ENCODE results near the gene DDX10. TPM values are rescaled to one million over a fixed set of nuclear protein-coding genes. Genes with fewer than 3 reads are reported as not detected.
A peak's percentile ranks its signal among the peaks of the same experiment; 100 is the strongest.

Gene DDX10
- polyA plus RNA-seq, 1 of the 3 experiments (the other 2 are of a cell fraction): 35.8 TPM

- TF ChIP-seq MAX (IDR thresholded peaks at IDR 0.05; ENCODE audit: low read depth) (no peak), PBX3 (IDR thresholded peaks at IDR 0.05) (no peak), SIN3A (IDR thresholded peaks at IDR 0.05; ENCODE audit: borderline replicate concordance, low read depth, low read length) (no peak), FOXJ3 (CRISPR knock-in tag; IDR thresholded peaks at IDR 0.05) (no peak), NRF1 (IDR thresholded peaks at IDR 0.05; ENCODE audit: low read depth, low read length) (no peak), TAF1 (IDR thresholded peaks at IDR 0.05; ENCODE audit: borderline replicate concordance, low read depth, low read length) (no peak), EP300 (IDR thresholded peaks at IDR 0.05; ENCODE audit: borderline replicate concordance in 1 of 2, low read depth in 1 of 2, low read length in 1 of 2) (no peak), ELF1 (IDR thresholded peaks at IDR 0.05) (no peak), FOSL2 (IDR thresholded peaks at IDR 0.05; ENCODE audit: borderline replicate concordance, low read depth) (no peak), TEAD4 (IDR thresholded peaks at IDR 0.05; ENCODE audit: borderline replicate concordance, insufficient read depth) (no peak)
Measured at GRCh38 chr11:108886005-108886659, 221.3 kb downstream of the DDX10 start (continued).

- H2AFZ ChIP-seq (ENCODE audit: low read depth): no peak overlapping the region
- no peaks in the 10 kb centered on the region for H3K9me3 ChIP-seq
- H3K4me3 ChIP-seq (ENCODE audit: low read depth in 2 of 2, low read length in 1 of 2): no peak overlapping the region
- H3K4me1 ChIP-seq (ENCODE audit: control insufficient read depth in 1 of 2, insufficient read depth in 2 of 2, low read depth in 1 of 2, low read length in 1 of 2): peaks cover 0 to 32% of the 10 kb centered on the region in 2 experiments; a peak in 3 of 4 replicates
- no peak overlapping the region for H3K4me2 ChIP-seq
- ChIA-PET CTCF (no interaction called here), POLR2A (no interaction called here)
- WGBS (ENCODE audit: low lambda C conversion rate): 57% methylated on average over 2 of the region's 2 CpGs
- H3K36me3 ChIP-seq (replicated peaks in 1 of 2; ENCODE audit: control insufficient read depth in 1 of 2, insufficient read depth in 2 of 2, low read length in 1 of 2): no peaks in the 10 kb centered on the region
- TF ChIP-seq POLR2AphosphoS5 (IDR thresholded peaks at IDR 0.05; ENCODE audit: low read depth, low read length) (no peak), IRF3 (IDR thresholded peaks at IDR 0.05; ENCODE audit: low read depth, low read length) (no peak), USF1 (IDR thresholded peaks at IDR 0.05; ENCODE audit: borderline replicate concordance, low read depth) (no peak), FOXJ3 (CRISPR knock-in tag; IDR thresholded peaks at IDR 0.05) (no peak), NFIC (IDR thresholded peaks at IDR 0.05; ENCODE audit: borderline replicate concordance) (no peak), CTCF (IDR thresholded peaks at IDR 0.05) (no peak), FOSL2 (IDR thresholded peaks at IDR 0.05; ENCODE audit: borderline replicate concordance, low read depth) (peak; percentile 24; the same call in 1 of the 2 replicates), JUND (IDR thresholded peaks at IDR 0.05) (peak; percentile 20; the same call in 1 of the 2 replicates), YY1 (IDR thresholded peaks at IDR 0.05; ENCODE audit: low read depth) (no peak), RXRA (IDR thresholded peaks at IDR 0.05; ENCODE audit: borderline replicate concordance, low read depth) (no peak), EP300 (IDR thresholded peaks at IDR 0.05; ENCODE audit: borderline replicate concordance in 1 of 2, low read depth in 1 of 2, low read length in 1 of 2) (no peak), TCF12 (IDR thresholded peaks at IDR 0.05) (no peak), RCOR1 (IDR thresholded peaks at IDR 0.05; ENCODE audit: low read length) (no peak), TEAD4 (IDR thresholded peaks at IDR 0.05; ENCODE audit: borderline replicate concordance, insufficient read depth) (no peak), ELF1 (IDR thresholded peaks at IDR 0.05) (no peak)
- H4K20me1 ChIP-seq (ENCODE audit: insufficient read depth): no peaks in the 10 kb centered on the region
- H3F3A ChIP-seq (replicated peaks; ENCODE audit: insufficient read depth): peaks cover 3% of the 10 kb centered on the region
- no peaks in the 10 kb centered on the region for H3K27me3 ChIP-seq (ENCODE audit: insufficient read depth)
- H3K27ac ChIP-seq (ENCODE audit: low read depth in 2 of 2, low read length in 1 of 2): peak overlapping the region; percentile 22 to 65; a peak in 3 of 4 replicates
- H3K9ac ChIP-seq: no peak overlapping the region
- H3K9me2 ChIP-seq: no peaks in the 10 kb centered on the region
- DNase-seq: no peak
- H3K79me2 ChIP-seq (ENCODE audit: insufficient read depth): peaks cover 3% of the 10 kb centered on the region; the same call in 1 of the 2 replicates
Measured at GRCh38 chr11:108886660-108887009, 221.8 kb downstream of the DDX10 start.

Measured in SK-N-SH (cell line).